ENCODE data around the gene CLECL1.

The CLECL1 gene

DNA sequence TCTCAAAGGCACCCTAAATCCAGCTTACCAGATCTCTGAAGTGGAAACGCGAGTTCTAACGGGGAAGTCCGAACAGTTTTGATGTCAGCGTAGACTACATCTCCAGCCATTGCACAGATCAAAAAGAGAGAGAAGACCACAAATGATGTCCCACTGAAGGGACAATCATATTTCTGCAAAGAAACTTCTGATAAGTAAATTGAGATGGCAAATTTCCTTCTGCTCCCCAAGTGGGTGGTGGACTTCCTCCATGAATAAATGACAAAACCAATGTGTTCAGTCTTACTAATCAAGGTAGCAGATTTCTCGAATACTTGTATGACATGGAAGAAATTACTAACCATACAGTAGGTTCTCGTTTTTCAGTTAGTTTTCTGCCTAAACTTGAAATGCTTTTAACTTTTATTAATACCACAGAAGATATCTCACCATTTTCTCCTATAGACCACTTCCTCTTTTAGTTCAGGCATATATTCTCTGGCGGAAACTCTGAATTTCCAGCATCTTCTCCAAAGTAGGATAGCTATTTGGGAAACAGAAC, at the start of gene CLECL1:
TSS of gene CLECL1 (minus strand) at position 177 of the 541 bp plus-strand sequence.
- peak; percentile 86 for DNase-seq
- in situ Hi-C loops (cut with MboI; ENCODE audit: low pct_unique_long_range_greater_than_20kb, low sequenced_read_pairs): no loop called here

DNA sequence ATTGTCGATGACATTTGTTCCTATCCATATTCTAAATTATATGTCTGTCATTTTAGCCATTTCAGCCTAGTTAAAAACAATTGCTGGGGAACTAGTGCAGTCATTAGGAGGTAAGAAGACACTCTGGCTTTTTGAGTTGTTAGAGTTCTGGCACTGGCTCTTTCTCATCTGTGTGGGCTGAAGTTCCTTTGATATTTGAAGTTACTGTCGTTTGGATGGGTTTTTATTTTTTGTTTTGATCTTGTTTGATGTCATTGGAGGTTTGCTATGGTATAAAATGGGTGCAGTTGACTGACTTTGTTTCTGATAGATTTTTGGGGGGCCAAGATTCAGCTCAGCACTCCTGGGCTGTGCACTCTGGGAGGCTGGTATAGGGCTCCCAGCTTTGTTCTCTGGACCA, 48.5 kb upstream of the CLECL1 start:
- in situ Hi-C loops (cut with MboI; ENCODE audit: low pct_unique_long_range_greater_than_20kb, low sequenced_read_pairs): no loop called here
- no peak for DNase-seq

DNA sequence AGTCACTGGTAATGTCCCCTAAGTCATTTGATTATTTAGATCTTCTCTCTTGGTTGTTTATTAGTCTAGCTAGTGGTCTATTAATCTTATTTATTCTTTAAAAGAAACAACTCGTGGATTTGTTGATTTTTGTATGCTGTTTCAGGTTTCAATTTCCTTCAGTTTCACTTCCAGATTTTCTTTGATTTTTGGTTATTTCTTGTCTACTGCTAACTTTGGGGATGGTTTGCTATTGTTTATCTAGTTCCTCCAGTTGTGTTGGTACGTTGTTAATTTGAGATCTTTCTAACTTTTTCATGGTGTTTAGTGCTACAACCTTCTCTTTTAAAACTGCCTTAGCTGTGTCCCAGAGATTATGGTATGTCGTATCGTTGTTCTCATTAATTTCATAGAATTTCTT, 46.3 kb upstream of the CLECL1 start:
- no peak for DNase-seq
- in situ Hi-C loops (cut with MboI; ENCODE audit: low pct_unique_long_range_greater_than_20kb, low sequenced_read_pairs): no loop called here

GRCh38 chr12:9776781-9777180, 43.9 kb upstream of the CLECL1 start:
- DNase-seq: no peak
- in situ Hi-C loops (cut with MboI; ENCODE audit: low pct_unique_long_range_greater_than_20kb, low sequenced_read_pairs): no loop called here

GRCh38 chr12:9773216-9773877, 40.5 kb upstream of the CLECL1 start:
- DNase-seq: peak; percentile 52
- in situ Hi-C loops (cut with MboI; ENCODE audit: low pct_unique_long_range_greater_than_20kb, low sequenced_read_pairs): no loop called here

DNA sequence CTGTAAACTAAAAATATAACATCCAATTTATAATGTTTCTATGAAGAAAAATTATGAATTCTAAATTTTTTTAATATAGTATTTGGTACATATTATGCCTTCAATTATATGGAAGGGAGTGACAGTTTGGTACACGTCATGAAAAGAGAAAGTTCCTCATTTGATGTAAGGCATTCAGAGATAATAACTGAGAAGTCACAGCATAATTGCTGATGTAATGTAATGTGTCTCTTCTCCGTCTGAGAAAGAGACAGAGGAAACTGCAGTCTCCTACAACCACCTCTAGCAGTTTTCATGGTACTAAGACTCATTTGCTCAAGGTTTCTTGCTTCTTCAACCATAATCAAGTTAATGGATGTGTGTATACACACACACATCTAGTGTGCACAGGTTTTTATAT, 30.1 kb upstream of the CLECL1 start:
- peak; percentile 82 for DNase-seq
- in situ Hi-C loops (cut with MboI; ENCODE audit: low pct_unique_long_range_greater_than_20kb, low sequenced_read_pairs): no loop called here

- in situ Hi-C loops (cut with MboI; ENCODE audit: low pct_unique_long_range_greater_than_20kb, low sequenced_read_pairs): no loop called here
These were observed 29.5 kb upstream of the CLECL1 start for GRCh38 chr12:9762369-9762768.

GRCh38 chr12:9761419-9761781, 28.5 kb upstream of the CLECL1 start:
- in situ Hi-C loops (cut with MboI; ENCODE audit: low pct_unique_long_range_greater_than_20kb, low sequenced_read_pairs): no loop called here

More at GRCh38 chr12:9762369-9762768, 29.5 kb upstream of the CLECL1 start:
- no peak for DNase-seq

DNA sequence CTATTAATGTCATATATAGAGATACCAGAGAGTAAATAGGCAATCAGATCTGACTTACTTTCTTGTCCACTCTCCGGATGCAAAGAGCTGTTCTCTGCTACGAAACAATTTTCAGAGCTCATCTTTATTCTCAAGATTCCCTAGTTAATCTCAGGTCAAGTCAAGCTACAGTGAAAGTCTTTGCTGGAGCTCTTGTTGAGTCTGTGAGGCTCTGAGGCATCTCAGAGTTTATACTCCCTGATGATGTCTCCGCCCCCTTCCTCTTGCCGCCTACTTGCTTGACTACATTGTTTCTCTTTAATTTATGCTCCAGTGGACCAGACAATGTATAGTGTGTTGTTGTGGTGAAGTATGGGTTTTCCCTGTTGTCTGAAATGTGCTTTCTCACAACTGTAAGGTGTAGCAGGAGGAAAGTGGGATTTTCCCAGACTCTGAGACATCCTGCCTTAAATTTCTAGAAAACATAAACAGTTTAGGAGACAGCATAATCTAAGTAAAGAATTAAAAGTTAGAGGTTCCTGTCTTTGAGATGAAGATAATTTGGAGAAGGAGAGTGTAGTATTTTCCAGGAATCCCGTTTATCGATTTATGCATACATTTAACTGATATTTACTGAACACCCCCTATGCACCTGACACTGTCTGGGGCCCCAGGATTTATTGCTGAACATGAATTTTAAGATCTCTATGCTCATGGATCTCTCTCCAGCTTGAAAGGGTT, 28.0 kb upstream of the CLECL1 start, which contains the start of gene CD69:
TSS of gene CD69 (minus strand) at position 203 of the 720 bp plus-strand sequence. CDS start at position 122, 81 bp downstream.
- in situ Hi-C loops (cut with MboI; ENCODE audit: low pct_unique_long_range_greater_than_20kb, low sequenced_read_pairs): no loop called here
- DNase-seq: peak; percentile 97

More at GRCh38 chr12:9761419-9761781, 28.5 kb upstream of the CLECL1 start:
- DNase-seq: no peak

DNA sequence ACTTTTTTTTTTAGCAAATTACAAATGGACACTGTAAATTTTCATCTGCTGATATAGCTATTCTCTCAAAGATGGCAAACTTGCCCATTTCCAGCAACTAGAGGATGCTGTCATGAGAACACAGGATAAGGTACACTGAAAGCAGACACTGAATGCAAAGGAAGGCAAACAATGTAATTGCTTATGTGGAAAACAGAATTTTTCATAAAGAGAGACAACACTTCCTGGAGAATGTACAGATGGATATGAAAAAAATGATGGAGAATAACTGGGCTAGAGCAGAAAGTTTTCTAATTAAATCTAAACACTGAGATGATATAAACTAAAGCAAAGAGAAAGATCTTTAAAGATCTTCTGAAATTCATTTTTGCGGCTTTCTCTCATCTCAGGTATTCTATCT, 27.2 kb upstream of the CLECL1 start:
- peak; percentile 68 for DNase-seq
- in situ Hi-C loops (cut with MboI; ENCODE audit: low pct_unique_long_range_greater_than_20kb, low sequenced_read_pairs): no loop called here

- DNase-seq: peak; percentile 56
- in situ Hi-C loops (cut with MboI; ENCODE audit: low pct_unique_long_range_greater_than_20kb, low sequenced_read_pairs): no loop called here
These were observed 26.8 kb upstream of the CLECL1 start for GRCh38 chr12:9759694-9760093.

- DNase-seq: peak; percentile 70
- in situ Hi-C loops (cut with MboI; ENCODE audit: low pct_unique_long_range_greater_than_20kb, low sequenced_read_pairs): no loop called here
These were observed 25.2 kb upstream of the CLECL1 start for GRCh38 chr12:9758119-9758518.

GRCh38 chr12:9757433-9758025, 24.6 kb upstream of the CLECL1 start:
- peak; percentile 72 for DNase-seq

GRCh38 chr12:9756706-9757105, 23.8 kb upstream of the CLECL1 start:
- DNase-seq: peak; percentile 64
- in situ Hi-C loops (cut with MboI; ENCODE audit: low pct_unique_long_range_greater_than_20kb, low sequenced_read_pairs): no loop called here

More at GRCh38 chr12:9757433-9758025, 24.6 kb upstream of the CLECL1 start:
- in situ Hi-C loops (cut with MboI; ENCODE audit: low pct_unique_long_range_greater_than_20kb, low sequenced_read_pairs): no loop called here

DNA sequence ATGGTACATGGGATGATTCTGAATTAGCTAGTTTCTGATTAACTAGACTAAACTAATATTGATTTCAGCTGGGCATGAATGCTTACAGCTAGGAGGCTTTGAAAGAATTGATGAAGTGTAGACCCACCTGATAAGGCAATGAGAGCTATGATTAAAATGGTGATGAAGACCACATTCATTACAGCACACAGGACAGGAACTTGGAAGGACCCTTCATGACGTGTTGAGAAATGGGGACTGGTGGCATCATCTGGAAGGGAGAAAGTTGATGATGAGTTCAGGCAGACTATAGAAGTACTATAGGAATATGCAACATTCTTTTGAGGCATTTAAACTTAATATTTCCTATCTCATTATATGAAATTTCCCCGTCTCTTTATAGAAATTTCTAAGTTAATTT, 23.3 kb upstream of the CLECL1 start:
- peak; percentile 47 for DNase-seq
- in situ Hi-C loops (cut with MboI; ENCODE audit: low pct_unique_long_range_greater_than_20kb, low sequenced_read_pairs): no loop called here

DNA sequence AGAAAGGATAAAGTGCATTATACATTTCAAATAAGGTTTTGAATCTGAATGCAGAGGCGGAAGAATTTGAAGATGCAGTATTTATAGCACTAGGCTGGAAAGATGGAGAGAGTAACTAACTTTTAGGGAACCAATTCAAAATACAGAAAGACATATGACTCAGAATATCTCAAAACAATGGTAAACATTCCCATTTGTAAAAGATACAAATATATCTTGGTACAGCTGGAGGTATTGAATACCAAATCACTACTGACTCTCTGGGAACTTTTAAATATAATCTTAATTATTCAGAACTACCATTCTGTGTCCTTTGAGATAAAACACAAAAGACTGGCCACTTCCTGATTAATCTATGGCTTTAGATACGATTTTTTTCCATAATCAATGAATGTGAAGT, 22.7 kb upstream of the CLECL1 start:
- in situ Hi-C loops (cut with MboI; ENCODE audit: low pct_unique_long_range_greater_than_20kb, low sequenced_read_pairs): no loop called here
- DNase-seq: no peak

GRCh38 chr12:9755035-9755434, 22.1 kb upstream of the CLECL1 start:
- in situ Hi-C loops (cut with MboI; ENCODE audit: low pct_unique_long_range_greater_than_20kb, low sequenced_read_pairs): no loop called here

GRCh38 chr12:9754099-9754927, 21.4 kb upstream of the CLECL1 start:
- no peak for DNase-seq
- in situ Hi-C loops (cut with MboI; ENCODE audit: low pct_unique_long_range_greater_than_20kb, low sequenced_read_pairs): no loop called here

More at GRCh38 chr12:9755035-9755434, 22.1 kb upstream of the CLECL1 start:
- no peak for DNase-seq

GRCh38 chr12:9753498-9753897, 20.6 kb upstream of the CLECL1 start:
- peak; percentile 37 for DNase-seq
- in situ Hi-C loops (cut with MboI; ENCODE audit: low pct_unique_long_range_greater_than_20kb, low sequenced_read_pairs): no loop called here
